HS-27A (cell line): ENCODE data around the gene SPRYD3.

Experiments
- DNase-seq: peaks from one replicate; pipeline ENCODE4 v3.0.0-alpha.2; 2012; ENCODE audit warnings: low read depth, missing footprints

The SPRYD3 gene

GRCh38 chr12:53062977-53063707 lies 16.0 kb downstream of the SPRYD3 start:
- no peak for DNase-seq

GRCh38 chr12:53062011-53062961 lies 16.9 kb downstream of the SPRYD3 start:
- no peak for DNase-seq

GRCh38 chr12:53061404-53062010 lies 17.7 kb downstream of the SPRYD3 start:
- DNase-seq, result no peak

GRCh38 chr12:53060721-53061276 lies 18.4 kb downstream of the SPRYD3 start:
- DNase-seq, result no peak

- no peak for DNase-seq
Measured at GRCh38 chr12:53060064-53060720, 19.0 kb downstream of the SPRYD3 start.

- DNase-seq, result no peak
Measured at GRCh38 chr12:53059434-53060063, 19.6 kb downstream of the SPRYD3 start.

- no peak for DNase-seq
Measured at GRCh38 chr12:53058674-53059433, 20.3 kb downstream of the SPRYD3 start.

GRCh38 chr12:53057816-53058500 lies 21.2 kb downstream of the SPRYD3 start:
- no peak for DNase-seq

- no peak for DNase-seq
Measured at GRCh38 chr12:53056901-53057300, 22.3 kb downstream of the SPRYD3 start.

- no peak for DNase-seq
Measured at GRCh38 chr12:53056296-53056695, 22.9 kb downstream of the SPRYD3 start.

GRCh38 chr12:53055471-53056266 lies 23.5 kb downstream of the SPRYD3 start:
- no peak for DNase-seq

GRCh38 chr12:53054112-53054878 lies 24.9 kb downstream of the SPRYD3 start:
- no peak for DNase-seq

- no peak for DNase-seq
Measured at GRCh38 chr12:53053218-53054111, 25.7 kb downstream of the SPRYD3 start.

- no peak for DNase-seq
Measured at GRCh38 chr12:53052419-53053217, 26.6 kb downstream of the SPRYD3 start.

GRCh38 chr12:53051881-53052412 lies 27.2 kb downstream of the SPRYD3 start:
- DNase-seq, result no peak
